Ovary (tissue), 9 donors: ENCODE data around the gene DNASE2. TPM values are rescaled to one million over a fixed set of nuclear protein-coding genes. Genes with fewer than 3 reads are reported as not detected.

ENCODE experiments used
- DNase-seq, 5 donors: peaks; one replicate each; pipeline ENCODE4 v3.0.0-alpha.2; 2019 to 2020
- H3K27ac ChIP-seq, 2 donors: fragments of 200-600 bp; one replicate each; pipeline versions ENCODE4 v1.5.1 to v1.8.0; 2019 to 2022
- H3K27me3 ChIP-seq: fragments of 200-600 bp; one replicate; pipeline ENCODE4 v1.8.0; 2022
- H3K36me3 ChIP-seq: fragments of 200-600 bp; sonication (generic); one replicate; pipeline ENCODE4 v1.5.1; 2019
- H3K4me1 ChIP-seq: one replicate; pipeline ENCODE4 v1.8.1; 2013; ENCODE audit warnings: mild to moderate bottlenecking, moderate library complexity; ENCODE audit not compliant: insufficient read depth
- H3K4me3 ChIP-seq: fragments of 200-600 bp; sonication (generic); one replicate; pipeline ENCODE4 v1.5.1; 2017
- H3K9me3 ChIP-seq, 2 donors: fragments of 200-600 bp in 1 of 2; sonication (generic) in 1 of 2; one replicate each; pipeline versions ENCODE4 v1.5.1 to v1.8.1; 2013 to 2019; ENCODE audit warnings: mild to moderate bottlenecking in 1 of 2, moderate library complexity in 1 of 2
- CTCF ChIP-seq, 3 donors: fragments of 450-650 bp in 2 of 3; fragments of 200-600 bp in 1 of 3; IDR thresholded peaks; one replicate each; pipeline versions ENCODE4 v1.5.1 to v1.8.0; 2016 to 2022; ENCODE audit warnings: antibody characterized with exemption in 3 of 3, mild to moderate bottlenecking in 1 of 3
- EP300 ChIP-seq: sonication (generic); formaldehyde crosslinking; IDR thresholded peaks from one replicate; pipeline ENCODE4 v1.6.1; 2017; ENCODE audit warnings: antibody characterized with exemption
- POLR2A ChIP-seq: fragments of 450-650 bp; IDR thresholded peaks from one replicate; pipeline ENCODE4 v1.6.1; 2017; ENCODE audit warnings: antibody characterized with exemption, mild to moderate bottlenecking, moderate library complexity
- WGBS, 3 donors: extraction: QIAGEN DNeasy Blood & Tissue Kit in 1 of 3; methylation state at CpG; one replicate each; pipeline versions ENCODE4 v1.1.5 to v1.1.7; 2013 to 2017; 5-methylcytosine and 5-hydroxymethylcytosine counted together
- intact Hi-C, 4 donors: fragments of 100-400 bp; cut with DNase I; formaldehyde crosslinking; loops; one replicate each; pipeline versions ENCODE4 v1.11.0 to v1.15.1; 2022 to 2023
- polyA plus RNA-seq, 2 donors: library from polyadenylated mRNA; stranded (reverse); fragments of 200-250 nt in 1 of 2; fragments of 350-450 nt in 1 of 2; fragmentation: Illumina TruSeq in 1 of 2; extraction: RNeasy Lipid Tissue Mini Kit (QIAGEN cat#74804) in 1 of 2; gene quantifications; one replicate each; pipeline ENCODE4 v1.2.3, GENCODE V29; 2013 to 2014
- total RNA-seq, 7 donors: library from RNA; depleted of rRNA in 2 of 7; stranded (reverse); fragments of >200 nt in 2 of 7; fragmentation: NEBNext Ultra II Directional in 3 of 7; extraction: Animal tissue kit (Norgen Biotek cat#: 25700) in 3 of 7; gene quantifications; one replicate each; pipeline versions ENCODE4 v1.1.0 to v1.2.4, GENCODE V29; 2016 to 2023
- donor health status: DM: no; HTN: no; CAD: no; lungs with moderate emphysema.
- donor health status: DM: no; HTN: no; CAD: no.
- donor health status: Bipolar disorder and iron deficiency.
- donor health status: DM: yes; HTN: yes; CAD: no.
- donor health status: DM: no; HTN: no; CAD: no.
- donor health status: DM: yes; HTN: yes; CAD: no.

Gene DNASE2
- total and polyA plus RNA-seq, 9 donors = 20.9 to 54.2 (median 29.2) TPM

DNA sequence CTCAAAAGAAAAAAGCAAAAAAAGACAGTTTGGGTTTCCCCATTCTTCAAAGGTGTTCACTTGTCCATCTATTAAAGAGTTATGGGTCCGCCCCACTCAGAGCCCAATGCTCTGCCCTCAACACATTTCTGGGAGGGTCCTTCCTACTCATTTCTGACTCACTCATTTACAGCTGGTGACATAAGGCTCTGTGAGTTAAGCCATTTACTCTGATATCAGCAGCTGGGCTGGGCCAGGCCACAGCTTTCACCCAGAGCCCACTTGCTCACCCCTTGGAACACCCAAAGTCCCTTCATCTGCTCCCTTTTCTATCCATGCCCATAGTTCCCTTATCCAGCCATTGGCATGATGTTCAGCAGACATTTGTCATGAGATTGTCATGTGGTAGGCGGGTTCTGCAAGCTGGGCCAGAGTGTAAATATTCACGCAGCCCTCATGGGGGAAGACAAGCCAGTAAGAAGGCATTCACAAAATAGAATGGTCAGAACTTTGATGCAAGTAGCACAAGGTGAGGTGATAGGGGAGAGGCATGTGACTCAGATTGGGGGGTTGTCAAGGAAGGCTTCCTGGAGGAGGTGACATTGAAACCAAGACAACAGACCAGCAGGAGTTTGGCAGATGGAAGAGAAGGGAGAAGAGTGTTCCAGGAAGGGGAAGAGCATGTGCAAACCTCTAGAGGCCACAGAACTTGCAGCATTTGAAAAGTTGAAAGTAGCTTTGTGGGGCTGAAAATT lies 37.1 kb downstream of the DNASE2 start:
- intact Hi-C loops = no loop called here
- no peak for DNase-seq
- no peak for TF ChIP-seq EP300
- no peak for TF ChIP-seq CTCF (IDR thresholded peaks at IDR 0.05)
- TF ChIP-seq POLR2A = no peak

GRCh38 chr19:12843328-12843727 lies 37.9 kb downstream of the DNASE2 start:
- peaks cover 3% of the 10 kb centered on the region for H3K27me3 ChIP-seq
- H3K4me1 ChIP-seq = peaks cover 5% of the 10 kb centered on the region
- H3K27ac ChIP-seq = no peak overlapping the region
- H3K9me3 ChIP-seq = no peaks in the 10 kb centered on the region
- no peak for DNase-seq
- H3K36me3 ChIP-seq = no peaks in the 10 kb centered on the region
- 66 to 71% (median 66%) methylated on average over 11 of the region's 11 CpGs for WGBS, 3 donors
- intact Hi-C loops = no loop called here
- H3K4me3 ChIP-seq = no peak overlapping the region
- no peak for TF ChIP-seq CTCF (IDR thresholded peaks at IDR 0.05)
- TF ChIP-seq POLR2A = no peak
- no peak for TF ChIP-seq EP300

More for the DNA sequence above, 37.1 kb downstream of the DNASE2 start:
- Histone ChIP-seq H3K36me3 (no peaks in the 10 kb centered on the region), H3K4me3 (no peak overlapping the region), H3K27me3 (peaks cover 3% of the 10 kb centered on the region), H3K4me1 (peaks cover 5% of the 10 kb centered on the region), H3K9me3 (no peaks in the 10 kb centered on the region), H3K27ac (no peak overlapping the region)
- WGBS, 3 donors = 74 to 86% (median 77%) methylated on average over 3 of the region's 3 CpGs

GRCh38 chr19:12842511-12842910 lies 38.7 kb downstream of the DNASE2 start:
- intact Hi-C loops = no loop called here
- WGBS, 3 donors = 89 to 92% (median 90%) methylated on average over 18 of the region's 18 CpGs
- Histone ChIP-seq H3K27ac (no peak overlapping the region), H3K36me3 (no peaks in the 10 kb centered on the region), H3K4me3 (no peak overlapping the region), H3K9me3 (no peaks in the 10 kb centered on the region), H3K4me1 (peaks cover 5% of the 10 kb centered on the region), H3K27me3 (peaks cover 8% of the 10 kb centered on the region)
- TF ChIP-seq EP300 = no peak
- TF ChIP-seq CTCF (IDR thresholded peaks at IDR 0.05) = no peak
- no peak for TF ChIP-seq POLR2A
- no peak for DNase-seq

DNA sequence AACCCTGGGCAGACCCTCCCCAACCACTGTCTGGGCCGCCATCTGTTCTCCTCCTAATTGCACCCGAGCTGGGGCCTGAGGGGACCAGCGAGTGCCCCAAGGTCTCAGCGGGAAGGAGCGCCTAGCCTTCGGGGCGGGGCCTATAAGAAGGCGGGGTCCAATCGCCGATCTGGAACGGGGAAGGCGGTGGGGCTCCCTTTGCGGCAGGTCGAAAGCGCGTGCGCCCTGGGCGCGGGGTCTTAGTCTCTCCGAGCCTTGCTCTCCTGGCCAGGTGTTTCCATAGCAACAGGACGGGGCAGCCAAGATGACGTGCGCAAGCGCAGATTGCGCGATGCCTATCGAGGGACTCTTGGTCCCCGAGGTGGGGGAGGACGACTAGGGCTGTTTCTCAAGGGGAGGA lies 40.2 kb downstream of the DNASE2 start:
- no peak for TF ChIP-seq POLR2A
- no peak for TF ChIP-seq EP300
- TF ChIP-seq CTCF (IDR thresholded peaks at IDR 0.05) = no peak
- Histone ChIP-seq H3K27ac (no peak overlapping the region), H3K36me3 (no peaks in the 10 kb centered on the region), H3K4me1 (peaks cover 5% of the 10 kb centered on the region), H3K4me3 (no peak overlapping the region), H3K27me3 (peaks cover 8% of the 10 kb centered on the region), H3K9me3 (no peaks in the 10 kb centered on the region)
- whole genome bisulfite sequencing, 3 donors = 1 to 4% (median 1%) methylated on average over 29 of the region's 29 CpGs
- intact Hi-C loops = no loop called here
- DNase-seq = no peak
